ENCODE data around the gene COX19. TPM values are rescaled to one million over a fixed set of nuclear protein-coding genes. Genes with fewer than 3 reads are reported as not detected.
A peak's percentile ranks its signal among the peaks of the same experiment; 100 is the strongest.

The COX19 gene
- total and polyA plus RNA-seq, 2 of the 13 experiments (the other 11 are each of a cell fraction or from before 2014, with no cell fraction given) = 11.5 to 21.7 TPM

DNA sequence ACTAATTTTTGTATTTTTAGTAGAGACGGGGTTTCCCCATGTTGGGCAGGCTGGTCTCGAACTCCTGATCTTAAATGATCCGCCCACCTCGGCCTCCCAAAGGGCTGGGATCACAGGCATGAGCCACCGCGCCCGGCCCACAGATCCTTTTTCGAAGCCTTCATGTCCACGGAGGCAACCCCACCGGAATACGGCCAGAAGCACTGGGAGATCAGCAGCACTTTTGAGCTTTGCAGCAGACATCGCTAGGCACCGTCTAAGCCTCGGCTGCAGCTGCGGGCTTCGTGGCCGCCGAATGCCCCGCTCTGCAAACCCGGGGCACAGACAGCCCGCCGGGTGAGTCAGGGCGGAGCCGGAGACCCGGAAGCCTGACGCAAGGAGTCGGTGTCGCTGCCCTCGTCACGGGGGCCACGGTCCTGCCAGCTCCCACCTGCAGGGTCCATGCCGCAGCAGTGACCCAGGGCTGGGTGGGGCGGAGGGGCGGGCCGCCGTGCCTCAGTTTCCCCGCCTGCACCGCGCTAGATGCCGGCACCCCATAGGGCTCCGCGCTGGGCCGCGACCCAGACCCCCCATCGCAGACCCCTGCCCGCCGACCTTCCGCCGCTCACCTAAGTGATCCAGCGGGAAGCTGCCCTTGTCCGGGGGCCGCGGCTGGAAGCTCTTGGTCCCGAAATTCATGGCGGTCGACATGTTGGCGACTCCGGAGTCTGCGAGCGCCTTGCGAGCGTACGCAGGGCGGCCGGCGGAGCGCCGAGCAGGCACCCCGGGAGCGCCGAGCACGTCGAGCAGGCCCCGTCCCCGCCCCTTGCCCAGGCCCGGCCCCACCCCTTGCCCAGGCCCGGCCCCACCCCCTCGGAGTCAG, at the start of gene COX19 (continued):
- TF ChIP-seq, protein P1, sequence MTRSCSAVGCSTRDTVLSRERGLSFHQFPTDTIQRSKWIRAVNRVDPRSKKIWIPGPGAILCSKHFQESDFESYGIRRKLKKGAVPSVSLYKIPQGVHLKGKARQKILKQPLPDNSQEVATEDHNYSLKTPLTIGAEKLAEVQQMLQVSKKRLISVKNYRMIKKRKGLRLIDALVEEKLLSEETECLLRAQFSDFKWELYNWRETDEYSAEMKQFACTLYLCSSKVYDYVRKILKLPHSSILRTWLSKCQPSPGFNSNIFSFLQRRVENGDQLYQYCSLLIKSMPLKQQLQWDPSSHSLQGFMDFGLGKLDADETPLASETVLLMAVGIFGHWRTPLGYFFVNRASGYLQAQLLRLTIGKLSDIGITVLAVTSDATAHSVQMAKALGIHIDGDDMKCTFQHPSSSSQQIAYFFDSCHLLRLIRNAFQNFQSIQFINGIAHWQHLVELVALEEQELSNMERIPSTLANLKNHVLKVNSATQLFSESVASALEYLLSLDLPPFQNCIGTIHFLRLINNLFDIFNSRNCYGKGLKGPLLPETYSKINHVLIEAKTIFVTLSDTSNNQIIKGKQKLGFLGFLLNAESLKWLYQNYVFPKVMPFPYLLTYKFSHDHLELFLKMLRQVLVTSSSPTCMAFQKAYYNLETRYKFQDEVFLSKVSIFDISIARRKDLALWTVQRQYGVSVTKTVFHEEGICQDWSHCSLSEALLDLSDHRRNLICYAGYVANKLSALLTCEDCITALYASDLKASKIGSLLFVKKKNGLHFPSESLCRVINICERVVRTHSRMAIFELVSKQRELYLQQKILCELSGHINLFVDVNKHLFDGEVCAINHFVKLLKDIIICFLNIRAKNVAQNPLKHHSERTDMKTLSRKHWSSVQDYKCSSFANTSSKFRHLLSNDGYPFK (CRISPR knock-in tag; IDR thresholded peaks at IDR 0.05; ENCODE audit: borderline replicate concordance) = peak; percentile 82; the same call in 1 of the 2 replicates
- no peak for TF ChIP-seq JARID2 (CRISPR knock-in tag; IDR thresholded peaks at IDR 0.05; ENCODE audit: insufficient replicate concordance)
- TF ChIP-seq FOSL2 (CRISPR knock-in tag; IDR thresholded peaks at IDR 0.05) = peak; percentile 68
- TF ChIP-seq, protein P2, sequence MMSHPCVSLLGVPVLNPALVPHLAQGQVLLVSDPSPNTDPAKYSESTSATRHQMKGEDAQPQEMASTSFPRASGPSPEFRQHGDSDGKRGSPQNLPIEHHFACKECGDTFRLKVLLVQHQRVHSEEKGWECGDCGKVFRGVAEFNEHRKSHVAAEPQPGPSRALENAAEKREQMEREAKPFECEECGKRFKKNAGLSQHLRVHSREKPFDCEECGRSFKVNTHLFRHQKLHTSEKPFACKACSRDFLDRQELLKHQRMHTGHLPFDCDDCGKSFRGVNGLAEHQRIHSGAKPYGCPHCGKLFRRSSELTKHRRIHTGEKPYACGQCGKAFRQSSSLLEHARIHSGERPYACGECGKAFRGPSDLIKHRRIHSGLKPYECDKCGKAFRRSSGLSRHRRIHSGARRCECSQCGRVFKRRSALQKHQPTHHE (CRISPR knock-in tag; IDR thresholded peaks at IDR 0.05; ENCODE audit: borderline replicate concordance) = peak; percentile 75
- peak; percentile 77 for TF ChIP-seq ZFY (CRISPR knock-in tag; IDR thresholded peaks at IDR 0.05)
- TF ChIP-seq, protein P3, sequence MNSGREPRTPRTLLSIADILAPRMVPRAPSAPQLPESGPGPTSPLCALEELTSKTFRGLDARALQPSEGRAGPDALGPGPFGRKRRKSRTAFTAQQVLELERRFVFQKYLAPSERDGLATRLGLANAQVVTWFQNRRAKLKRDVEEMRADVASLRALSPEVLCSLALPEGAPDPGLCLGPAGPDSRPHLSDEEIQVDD (CRISPR knock-in tag; IDR thresholded peaks at IDR 0.05; ENCODE audit: borderline replicate concordance) = no peak
- TF ChIP-seq, protein P4, sequence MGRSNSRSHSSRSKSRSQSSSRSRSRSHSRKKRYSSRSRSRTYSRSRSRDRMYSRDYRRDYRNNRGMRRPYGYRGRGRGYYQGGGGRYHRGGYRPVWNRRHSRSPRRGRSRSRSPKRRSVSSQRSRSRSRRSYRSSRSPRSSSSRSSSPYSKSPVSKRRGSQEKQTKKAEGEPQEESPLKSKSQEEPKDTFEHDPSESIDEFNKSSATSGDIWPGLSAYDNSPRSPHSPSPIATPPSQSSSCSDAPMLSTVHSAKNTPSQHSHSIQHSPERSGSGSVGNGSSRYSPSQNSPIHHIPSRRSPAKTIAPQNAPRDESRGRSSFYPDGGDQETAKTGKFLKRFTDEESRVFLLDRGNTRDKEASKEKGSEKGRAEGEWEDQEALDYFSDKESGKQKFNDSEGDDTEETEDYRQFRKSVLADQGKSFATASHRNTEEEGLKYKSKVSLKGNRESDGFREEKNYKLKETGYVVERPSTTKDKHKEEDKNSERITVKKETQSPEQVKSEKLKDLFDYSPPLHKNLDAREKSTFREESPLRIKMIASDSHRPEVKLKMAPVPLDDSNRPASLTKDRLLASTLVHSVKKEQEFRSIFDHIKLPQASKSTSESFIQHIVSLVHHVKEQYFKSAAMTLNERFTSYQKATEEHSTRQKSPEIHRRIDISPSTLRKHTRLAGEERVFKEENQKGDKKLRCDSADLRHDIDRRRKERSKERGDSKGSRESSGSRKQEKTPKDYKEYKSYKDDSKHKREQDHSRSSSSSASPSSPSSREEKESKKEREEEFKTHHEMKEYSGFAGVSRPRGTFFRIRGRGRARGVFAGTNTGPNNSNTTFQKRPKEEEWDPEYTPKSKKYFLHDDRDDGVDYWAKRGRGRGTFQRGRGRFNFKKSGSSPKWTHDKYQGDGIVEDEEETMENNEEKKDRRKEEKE (IDR thresholded peaks at IDR 0.05) = no peak
- no peak for TF ChIP-seq XBP1 (CRISPR knock-in tag; IDR thresholded peaks at IDR 0.05)
- TF ChIP-seq ZSCAN25 (CRISPR knock-in tag; IDR thresholded peaks at IDR 0.05) = 0 out of 2 replicates have a peak, but pooled peaks have one; percentile 45
- TF ChIP-seq KLF16 (CRISPR knock-in tag; IDR thresholded peaks at IDR 0.05) = peak in 1 of 2 experiments; percentile 80; a peak in 1 of 4 replicates
- peak; percentile 82 for TF ChIP-seq KMT2A (CRISPR knock-in tag; IDR thresholded peaks at IDR 0.05)
- peak; percentile 58 for TF ChIP-seq ATF7-NPFF (CRISPR knock-in tag; IDR thresholded peaks at IDR 0.05; ENCODE audit: low read depth)
- peak; percentile 89 for TF ChIP-seq ARNT2 (CRISPR knock-in tag; IDR thresholded peaks at IDR 0.05; ENCODE audit: low read depth)
- no peak for TF ChIP-seq ZNF577 (CRISPR knock-in tag; IDR thresholded peaks at IDR 0.05; ENCODE audit: borderline replicate concordance, low read depth)
- peak; percentile 98 for TF ChIP-seq KDM2A (CRISPR knock-in tag; IDR thresholded peaks at IDR 0.05; ENCODE audit: borderline replicate concordance, low read depth)
- TF ChIP-seq, protein P5, sequence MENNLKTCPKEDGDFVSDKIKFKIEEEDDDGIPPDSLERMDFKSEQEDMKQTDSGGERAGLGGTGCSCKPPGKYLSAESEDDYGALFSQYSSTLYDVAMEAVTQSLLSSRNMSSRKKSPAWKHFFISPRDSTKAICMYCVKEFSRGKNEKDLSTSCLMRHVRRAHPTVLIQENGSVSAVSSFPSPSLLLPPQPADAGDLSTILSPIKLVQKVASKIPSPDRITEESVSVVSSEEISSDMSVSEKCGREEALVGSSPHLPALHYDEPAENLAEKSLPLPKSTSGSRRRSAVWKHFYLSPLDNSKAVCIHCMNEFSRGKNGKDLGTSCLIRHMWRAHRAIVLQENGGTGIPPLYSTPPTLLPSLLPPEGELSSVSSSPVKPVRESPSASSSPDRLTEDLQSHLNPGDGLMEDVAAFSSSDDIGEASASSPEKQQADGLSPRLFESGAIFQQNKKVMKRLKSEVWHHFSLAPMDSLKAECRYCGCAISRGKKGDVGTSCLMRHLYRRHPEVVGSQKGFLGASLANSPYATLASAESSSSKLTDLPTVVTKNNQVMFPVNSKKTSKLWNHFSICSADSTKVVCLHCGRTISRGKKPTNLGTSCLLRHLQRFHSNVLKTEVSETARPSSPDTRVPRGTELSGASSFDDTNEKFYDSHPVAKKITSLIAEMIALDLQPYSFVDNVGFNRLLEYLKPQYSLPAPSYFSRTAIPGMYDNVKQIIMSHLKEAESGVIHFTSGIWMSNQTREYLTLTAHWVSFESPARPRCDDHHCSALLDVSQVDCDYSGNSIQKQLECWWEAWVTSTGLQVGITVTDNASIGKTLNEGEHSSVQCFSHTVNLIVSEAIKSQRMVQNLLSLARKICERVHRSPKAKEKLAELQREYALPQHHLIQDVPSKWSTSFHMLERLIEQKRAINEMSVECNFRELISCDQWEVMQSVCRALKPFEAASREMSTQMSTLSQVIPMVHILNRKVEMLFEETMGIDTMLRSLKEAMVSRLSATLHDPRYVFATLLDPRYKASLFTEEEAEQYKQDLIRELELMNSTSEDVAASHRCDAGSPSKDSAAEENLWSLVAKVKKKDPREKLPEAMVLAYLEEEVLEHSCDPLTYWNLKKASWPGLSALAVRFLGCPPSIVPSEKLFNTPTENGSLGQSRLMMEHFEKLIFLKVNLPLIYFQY (CRISPR knock-in tag; IDR thresholded peaks at IDR 0.05; ENCODE audit: borderline replicate concordance) = peak; percentile 41; the same call in 1 of the 2 replicates
